Uterine smooth muscle cell (primary cell): ENCODE measurements around the gene ITGB4. TPM values are rescaled to one million over a fixed set of nuclear protein-coding genes. Genes with fewer than 3 reads are reported as not detected.

Experiments
- total RNA-seq: library from RNA; depleted of rRNA; stranded (reverse); fragments of >200 nt; gene quantifications from 2 replicates; pipeline ENCODE4 v1.2.3, GENCODE V29; 2014

Gene ITGB4
- total RNA-seq, result under 0.01 and 0.62 TPM in 2 replicates

GRCh38 chr17:75720656-75721462, at the start of gene ITGB4:
Gene ITGB4 (plus strand): TSS chr17:75721459. CDS start chr17:75724704, 3,245 bp downstream.

GRCh38 chr17:75764711-75765421, 43.6 kb downstream of the ITGB4 start, which contains the start of gene GALK1:
Gene GALK1 (minus strand): TSS chr17:75765192. CDS start chr17:75765136, 56 bp downstream.

DNA sequence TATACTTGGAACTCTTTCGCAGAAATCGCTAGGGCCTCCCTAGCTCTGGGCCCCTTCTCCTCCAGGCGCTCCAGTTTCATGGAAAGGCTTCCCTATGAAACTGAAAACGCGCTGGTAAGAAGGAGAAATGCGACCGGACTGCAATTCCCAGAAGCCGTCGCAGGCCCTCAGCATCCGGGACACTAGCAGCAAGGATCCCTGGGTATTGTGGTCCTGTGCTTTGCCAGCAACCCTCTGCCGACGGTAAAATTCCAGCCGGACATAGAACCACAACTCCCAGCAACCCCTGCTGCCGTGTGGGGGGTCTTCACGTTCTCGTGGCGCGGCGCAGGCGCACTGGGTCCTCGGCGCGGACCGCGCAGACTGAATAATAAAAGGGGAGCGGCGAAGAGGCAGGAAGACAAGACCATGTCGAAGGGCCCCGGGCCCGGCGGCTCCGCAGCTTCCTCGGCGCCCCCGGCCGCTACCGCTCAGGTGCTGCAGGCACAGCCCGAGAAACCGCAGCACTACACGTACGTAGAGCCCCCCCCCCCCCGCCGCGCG, 63.3 kb downstream of the ITGB4 start, which contains the start of gene UNK:
TSS of gene UNK (plus strand) at position 334 of the 543 bp plus-strand sequence. CDS start at position 409, 75 bp downstream.

Other genes with a start within 250 kb of the ITGB4 start
- gene CASKIN2, start 205.9 kb upstream of the ITGB4 start, total RNA-seq, result 6.2 and 6.6 TPM in 2 replicates
- gene TSEN54, start 204.9 kb upstream of the ITGB4 start, total RNA-seq, result 13.5 and 15.7 TPM in 2 replicates
- gene LLGL2, start 195.8 kb upstream of the ITGB4 start, total RNA-seq, result 0.12 and 0.33 TPM in 2 replicates
- 6.3 and 9.4 TPM in 2 replicates for gene MYO15B, start 133.7 kb upstream of the ITGB4 start, total RNA-seq
- gene SMIM5, start 88.0 kb upstream of the ITGB4 start, total RNA-seq, result not detected in 2 replicates
- gene RECQL5, start 54.3 kb upstream of the ITGB4 start, total RNA-seq, result 19.1 and 23.4 TPM in 2 replicates
- gene SAP30BP, start 54.1 kb upstream of the ITGB4 start, total RNA-seq, result 56.0 and 84.6 TPM in 2 replicates
- 39.5 and 41.5 TPM in 2 replicates for gene GALK1, start 43.7 kb downstream of the ITGB4 start, total RNA-seq
- 17.1 and 19.6 TPM in 2 replicates for gene UNK, start 63.3 kb downstream of the ITGB4 start, total RNA-seq
- gene UNC13D, start 122.9 kb downstream of the ITGB4 start, total RNA-seq, result 1.00 and 1.2 TPM in 2 replicates
- 20.4 and 26.5 TPM in 2 replicates for gene WBP2, start 133.9 kb downstream of the ITGB4 start, total RNA-seq
- gene TRIM47, start 157.1 kb downstream of the ITGB4 start, total RNA-seq, result 3.2 and 4.5 TPM in 2 replicates
- gene TRIM65, start 175.5 kb downstream of the ITGB4 start, total RNA-seq, result 23.2 and 23.8 TPM in 2 replicates
- gene MRPL38, start 183.4 kb downstream of the ITGB4 start, total RNA-seq, result 31.6 and 33.8 TPM in 2 replicates
- gene FBF1, start 219.6 kb downstream of the ITGB4 start, total RNA-seq, result 15.2 and 19.8 TPM in 2 replicates